ENCODE data around the gene PRPF38A.

The PRPF38A gene

DNA sequence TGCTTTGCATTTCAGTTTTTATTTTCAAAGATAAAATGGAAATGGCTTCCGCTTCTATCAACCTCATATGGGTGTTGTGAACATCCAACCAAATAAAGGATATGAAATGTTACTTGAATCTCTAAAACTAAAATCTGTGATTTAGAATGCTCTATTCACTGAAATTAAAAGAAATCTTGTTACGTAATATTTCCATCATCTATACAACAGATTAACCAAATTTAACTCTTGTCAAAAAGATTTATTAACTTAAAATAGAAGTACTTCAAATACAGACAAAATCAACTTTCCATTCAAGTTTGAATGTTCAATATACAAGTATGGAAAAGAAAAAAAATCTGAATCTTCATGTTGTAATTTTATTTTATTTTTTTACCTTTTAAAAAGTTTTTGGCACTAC is 18.7 kb downstream of the PRPF38A start:
- H3K4me3 ChIP-seq, result no peak overlapping the region

DNA sequence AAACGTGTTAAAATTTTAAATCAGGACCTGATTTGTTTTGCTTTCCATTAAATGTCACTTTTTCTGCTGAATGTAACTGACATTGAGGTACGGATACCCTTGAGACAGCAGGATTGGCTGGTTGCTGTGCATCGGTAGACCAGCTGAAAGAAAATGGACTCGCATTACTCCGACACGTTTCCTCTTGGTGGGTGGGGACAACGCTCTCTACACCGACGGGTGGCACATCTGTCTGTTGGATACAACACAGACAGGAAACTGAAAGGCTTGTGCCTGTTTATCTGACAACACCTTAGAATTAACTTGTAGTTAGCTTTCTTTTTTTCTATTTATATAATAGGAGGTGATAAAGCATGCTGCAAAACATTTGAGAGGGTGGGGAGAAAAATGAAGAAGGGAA is 19.4 kb downstream of the PRPF38A start:
- Histone ChIP-seq H3K27me3 (no peaks in the 10 kb centered on the region), H3K27ac (no peak overlapping the region), H3K4me2 (peak overlapping the region; percentile 15; the same call in 1 of the 2 replicates), H3K36me3 (peaks cover 72% of the 10 kb centered on the region), H3K4me1 (peaks cover 17% of the 10 kb centered on the region), H4K20me1 (peaks cover 24% of the 10 kb centered on the region; the same call in 1 of the 2 replicates), H3K9me3 (no peaks in the 10 kb centered on the region), H3K4me3 (no peak overlapping the region), H3K9ac (no peak overlapping the region)
- TF ChIP-seq Cebpa-rat (IDR thresholded peaks at IDR 0.05), result no peak

More for the DNA sequence above, 18.7 kb downstream of the PRPF38A start:
- Histone ChIP-seq H3K36me3 (peaks cover 72% of the 10 kb centered on the region), H4K20me1 (peaks cover 24% of the 10 kb centered on the region; the same call in 1 of the 2 replicates), H3K9me3 (no peaks in the 10 kb centered on the region), H3K4me2 (no peak overlapping the region), H3K9ac (no peak overlapping the region), H3K27me3 (no peaks in the 10 kb centered on the region), H3K27ac (no peak overlapping the region), H3K4me1 (peaks cover 17% of the 10 kb centered on the region)
- TF ChIP-seq Cebpa-rat (IDR thresholded peaks at IDR 0.05), result no peak

DNA sequence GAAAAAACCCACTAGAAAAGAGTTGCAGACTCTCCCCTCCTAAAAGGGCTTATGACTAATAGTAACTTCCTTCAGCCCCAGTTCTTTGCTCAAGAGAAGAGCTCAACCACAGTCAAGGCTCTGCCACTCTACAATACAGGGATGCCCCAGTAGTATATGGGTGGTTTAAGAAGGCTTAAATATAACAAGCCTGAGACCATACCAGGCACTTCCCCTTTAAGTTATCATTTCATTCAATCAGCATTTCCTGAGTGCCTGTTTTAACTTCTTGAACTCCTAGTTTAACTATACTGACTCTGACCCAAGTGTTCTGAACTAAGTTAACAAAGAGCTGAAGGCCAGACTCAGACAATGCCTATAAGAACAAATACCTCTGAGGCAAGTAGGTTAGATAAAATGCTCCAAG is 19.8 kb downstream of the PRPF38A start:
- H4K20me1 ChIP-seq, result peaks cover 24% of the 10 kb centered on the region; the same call in 1 of the 2 replicates
- H3K9me3 ChIP-seq, result no peaks in the 10 kb centered on the region
- no peak overlapping the region for H3K4me3 ChIP-seq
- H3K4me1 ChIP-seq, result peaks cover 17% of the 10 kb centered on the region
- TF ChIP-seq Cebpa-rat (IDR thresholded peaks at IDR 0.05), result no peak
- no peak overlapping the region for H3K9ac ChIP-seq
- no peaks in the 10 kb centered on the region for H3K27me3 ChIP-seq
- peaks cover 72% of the 10 kb centered on the region for H3K36me3 ChIP-seq
- no peak overlapping the region for H3K27ac ChIP-seq
- H3K4me2 ChIP-seq, result peak overlapping the region; percentile 15; the same call in 1 of the 2 replicates

DNA sequence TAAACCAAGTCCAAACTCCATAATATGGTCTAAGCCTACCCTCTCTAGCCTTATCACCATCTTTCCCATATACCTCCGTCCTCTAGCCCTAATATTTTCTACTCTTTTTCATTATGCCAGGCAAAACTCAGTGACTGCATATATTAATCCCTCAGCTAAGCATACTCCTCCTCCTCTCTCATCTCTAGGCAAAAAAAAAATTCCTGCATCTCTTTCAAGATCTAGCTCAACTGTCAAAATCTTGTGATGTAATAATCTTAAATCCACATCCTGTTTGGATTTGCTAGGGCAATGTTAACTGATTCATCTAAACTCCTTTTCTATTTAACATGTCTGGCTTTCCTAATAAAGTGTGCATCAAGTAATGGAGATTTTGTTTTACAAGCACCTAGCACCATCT is 20.4 kb downstream of the PRPF38A start:
- no peak overlapping the region for H3K4me2 ChIP-seq
- peaks cover 17% of the 10 kb centered on the region for H3K4me1 ChIP-seq
- H4K20me1 ChIP-seq, result peaks cover 24% of the 10 kb centered on the region; the same call in 1 of the 2 replicates
- no peak for TF ChIP-seq Cebpa-rat (IDR thresholded peaks at IDR 0.05)
- H3K36me3 ChIP-seq, result peaks cover 72% of the 10 kb centered on the region
- no peaks in the 10 kb centered on the region for H3K27me3 ChIP-seq
- H3K9ac ChIP-seq, result no peak overlapping the region
- H3K27ac ChIP-seq, result no peak overlapping the region
- H3K4me3 ChIP-seq, result no peak overlapping the region
- no peaks in the 10 kb centered on the region for H3K9me3 ChIP-seq

DNA sequence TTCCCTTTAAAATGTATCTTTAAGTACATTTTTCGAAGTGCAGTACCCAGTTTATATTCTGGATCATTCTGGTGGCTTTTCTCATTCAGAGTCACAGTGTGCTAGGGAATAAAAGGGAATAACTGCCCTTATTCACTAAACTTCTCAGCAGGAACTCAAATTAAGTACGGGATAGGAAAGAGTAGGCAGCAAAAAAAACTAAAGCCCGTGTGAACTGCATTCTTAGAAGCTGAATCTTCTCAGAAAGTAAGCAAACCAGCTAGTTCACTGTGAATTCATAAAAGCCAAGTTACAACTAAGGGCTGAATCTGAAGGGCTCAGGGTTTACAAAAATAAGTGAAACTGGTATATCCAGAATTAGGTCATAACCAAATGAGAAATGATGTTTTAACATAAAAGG is 22.0 kb downstream of the PRPF38A start:
- H3K27me3 ChIP-seq, result no peaks in the 10 kb centered on the region
- no peak overlapping the region for H3K4me3 ChIP-seq
- H3K27ac ChIP-seq, result no peak overlapping the region
- H3K4me2 ChIP-seq, result no peak overlapping the region
- no peak overlapping the region for H3K9ac ChIP-seq
- peaks cover 24% of the 10 kb centered on the region; the same call in 1 of the 2 replicates for H4K20me1 ChIP-seq
- H3K36me3 ChIP-seq, result peaks cover 82% of the 10 kb centered on the region
- no peaks in the 10 kb centered on the region for H3K9me3 ChIP-seq
- no peak for TF ChIP-seq Cebpa-rat (IDR thresholded peaks at IDR 0.05)
- peaks cover 17% of the 10 kb centered on the region for H3K4me1 ChIP-seq

DNA sequence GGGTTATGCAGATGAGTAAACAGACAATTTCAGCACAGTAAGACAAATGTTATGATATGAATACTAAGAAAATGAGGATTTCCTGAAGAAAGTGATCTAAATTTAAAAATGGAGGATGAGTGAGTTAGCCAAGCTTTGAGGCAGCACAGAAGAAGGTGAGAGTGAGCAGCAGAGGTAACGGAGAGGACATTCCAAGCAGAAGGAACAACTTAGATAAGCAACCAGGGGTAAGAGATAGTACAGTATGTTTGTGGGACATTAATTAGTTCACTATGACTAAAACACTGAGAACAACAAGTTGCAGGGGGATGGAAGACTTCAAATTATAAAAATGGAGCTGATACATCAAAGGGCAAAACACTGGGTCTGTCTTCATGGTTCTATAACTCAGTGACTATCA is 22.8 kb downstream of the PRPF38A start:
- peaks cover 17% of the 10 kb centered on the region for H3K4me1 ChIP-seq
- H3K4me3 ChIP-seq, result no peak overlapping the region
- no peak overlapping the region for H3K27ac ChIP-seq
- H3K9ac ChIP-seq, result no peak overlapping the region
- H3K36me3 ChIP-seq, result peaks cover 82% of the 10 kb centered on the region
- TF ChIP-seq Cebpa-rat (IDR thresholded peaks at IDR 0.05), result no peak
- H4K20me1 ChIP-seq, result peaks cover 24% of the 10 kb centered on the region; the same call in 1 of the 2 replicates
- H3K27me3 ChIP-seq, result no peaks in the 10 kb centered on the region
- H3K4me2 ChIP-seq, result no peak overlapping the region
- H3K9me3 ChIP-seq, result no peaks in the 10 kb centered on the region

DNA sequence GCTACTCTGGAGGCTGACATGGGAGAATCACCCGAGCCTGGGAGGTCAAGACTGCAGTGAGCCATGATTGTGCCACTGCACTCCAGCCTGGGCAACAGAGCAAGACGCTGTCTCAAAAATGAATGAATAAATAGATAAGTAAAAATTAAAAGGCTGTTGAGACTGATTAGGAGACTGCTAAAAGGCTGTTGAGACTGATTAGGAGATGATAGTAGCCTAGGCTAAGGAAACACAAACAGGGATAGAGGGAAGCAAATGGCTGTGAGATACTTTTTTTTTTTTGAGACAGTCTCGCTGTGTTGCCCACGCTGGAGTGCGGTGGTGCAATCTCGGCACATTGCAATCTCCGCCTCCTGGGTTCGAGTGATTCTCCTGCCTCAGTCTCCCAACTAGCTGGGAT is 28.4 kb downstream of the PRPF38A start:
- no peak overlapping the region for H3K4me2 ChIP-seq
- peaks cover 98% of the 10 kb centered on the region for H3K36me3 ChIP-seq
- no peak overlapping the region for H3K9ac ChIP-seq
- H4K20me1 ChIP-seq, result no peaks in the 10 kb centered on the region; the same call in 1 of the 2 replicates
- H3K27ac ChIP-seq, result no peak overlapping the region
- H3K4me1 ChIP-seq, result no peaks in the 10 kb centered on the region
- H3K27me3 ChIP-seq, result no peaks in the 10 kb centered on the region
- H3K4me3 ChIP-seq, result no peak overlapping the region
- no peaks in the 10 kb centered on the region for H3K9me3 ChIP-seq
- TF ChIP-seq Cebpa-rat (IDR thresholded peaks at IDR 0.05), result no peak

DNA sequence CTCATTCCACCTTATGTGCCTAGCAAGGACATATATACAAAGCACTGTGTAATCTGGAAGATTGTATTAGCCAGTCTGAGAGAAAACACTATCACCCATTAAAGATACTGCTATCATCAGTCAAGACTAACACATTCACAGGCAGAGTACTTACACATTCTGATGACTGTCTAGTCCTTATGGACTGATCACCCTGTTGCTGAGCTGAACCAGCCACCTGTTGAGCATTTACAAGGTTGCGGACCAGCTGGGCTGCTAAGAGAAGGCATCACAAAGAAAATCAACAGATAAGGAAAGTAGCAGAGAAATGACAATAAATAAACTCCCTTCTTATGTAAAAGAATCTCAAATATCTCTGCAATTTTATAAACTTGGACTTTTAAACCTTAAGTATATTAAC is 30.8 kb downstream of the PRPF38A start:
- no peak for TF ChIP-seq Cebpa-rat (IDR thresholded peaks at IDR 0.05)
- Histone ChIP-seq H3K27ac (no peak overlapping the region), H3K9me3 (no peaks in the 10 kb centered on the region), H3K4me2 (no peak overlapping the region), H3K4me1 (no peaks in the 10 kb centered on the region), H3K9ac (no peak overlapping the region), H3K36me3 (peaks cover 97% of the 10 kb centered on the region), H4K20me1 (no peaks in the 10 kb centered on the region), H3K4me3 (no peak overlapping the region), H3K27me3 (no peaks in the 10 kb centered on the region)

DNA sequence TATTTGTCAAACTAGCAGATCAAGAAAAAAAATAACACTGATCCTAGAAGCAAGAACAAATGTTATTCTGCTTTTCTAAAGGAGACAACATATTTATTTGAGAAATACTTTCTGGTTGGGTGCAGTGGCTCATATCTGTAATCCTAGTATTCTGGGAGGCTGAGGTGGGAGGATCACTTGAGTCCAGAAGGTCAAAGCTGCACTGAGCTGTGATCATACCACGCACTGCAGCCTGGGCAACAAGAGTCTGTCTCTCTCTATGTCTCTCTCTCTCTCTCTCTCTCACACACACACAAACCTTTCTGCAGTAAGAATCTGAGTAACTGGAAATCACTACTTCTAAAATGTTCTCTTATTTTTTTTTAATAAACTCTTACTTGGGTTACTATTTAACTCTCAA is 31.2 kb downstream of the PRPF38A start:
- Histone ChIP-seq H3K27ac (no peak overlapping the region), H3K9me3 (no peaks in the 10 kb centered on the region), H3K4me2 (no peak overlapping the region), H3K27me3 (no peaks in the 10 kb centered on the region), H3K9ac (no peak overlapping the region), H3K4me3 (no peak overlapping the region), H3K4me1 (no peaks in the 10 kb centered on the region), H4K20me1 (no peaks in the 10 kb centered on the region), H3K36me3 (peaks cover 97% of the 10 kb centered on the region)
- TF ChIP-seq Cebpa-rat (IDR thresholded peaks at IDR 0.05), result no peak

DNA sequence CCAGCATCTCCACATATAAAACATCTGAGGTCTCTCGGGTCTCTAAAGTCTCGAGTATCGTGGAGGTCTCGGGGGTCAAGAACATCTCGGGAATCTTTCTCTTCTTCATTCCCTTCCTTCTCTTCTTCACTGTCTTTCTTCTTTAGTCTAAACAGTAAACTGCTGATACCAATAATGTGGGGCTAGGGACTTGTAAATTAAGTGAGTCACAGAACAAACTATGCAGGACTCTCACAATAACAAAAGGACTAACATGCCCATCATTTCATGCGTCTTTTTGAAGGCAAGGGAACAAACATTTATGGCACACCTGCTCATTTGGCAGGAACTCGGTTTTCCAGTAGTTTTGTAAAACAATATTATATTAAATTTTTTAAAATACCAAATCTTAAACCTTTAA is 32.4 kb downstream of the PRPF38A start:
- Histone ChIP-seq H3K4me2 (no peak overlapping the region), H3K9ac (no peak overlapping the region), H3K36me3 (peaks cover 96% of the 10 kb centered on the region), H3K27me3 (no peaks in the 10 kb centered on the region), H4K20me1 (no peaks in the 10 kb centered on the region), H3K27ac (no peak overlapping the region), H3K4me1 (no peaks in the 10 kb centered on the region), H3K4me3 (no peak overlapping the region), H3K9me3 (no peaks in the 10 kb centered on the region)
- no peak for TF ChIP-seq Cebpa-rat (IDR thresholded peaks at IDR 0.05)

DNA sequence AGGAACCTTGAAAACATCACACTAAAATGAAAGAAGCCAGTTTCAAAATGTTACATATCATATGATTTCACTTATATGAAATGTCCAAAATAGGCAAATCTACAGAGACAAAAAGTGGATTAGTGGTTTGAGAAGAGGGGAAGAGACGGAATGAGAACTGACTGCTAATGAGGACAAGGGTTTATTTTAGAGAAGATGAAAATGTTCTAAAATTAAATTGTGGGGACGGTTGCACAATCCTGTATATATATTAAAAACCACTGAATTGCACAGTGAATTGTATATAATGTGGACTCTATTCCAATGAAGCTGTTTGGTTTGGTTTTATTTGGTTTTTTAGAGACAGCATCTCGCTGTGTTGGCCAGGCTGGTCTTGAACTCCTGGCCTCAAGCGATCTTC is 35.6 kb downstream of the PRPF38A start:
- H3K4me2 ChIP-seq, result no peak overlapping the region
- H3K9me3 ChIP-seq, result no peaks in the 10 kb centered on the region
- H3K27ac ChIP-seq, result no peak overlapping the region
- H3K27me3 ChIP-seq, result no peaks in the 10 kb centered on the region
- no peak overlapping the region for H3K4me3 ChIP-seq
- peaks cover 95% of the 10 kb centered on the region for H3K36me3 ChIP-seq
- no peaks in the 10 kb centered on the region for H4K20me1 ChIP-seq
- TF ChIP-seq Cebpa-rat (IDR thresholded peaks at IDR 0.05), result no peak
- no peaks in the 10 kb centered on the region for H3K4me1 ChIP-seq
- no peak overlapping the region for H3K9ac ChIP-seq
